ENCODE measurements around the gene BRD7. TPM values are rescaled to one million over a fixed set of nuclear protein-coding genes. Genes with fewer than 3 reads are reported as not detected.

Gene BRD7
- total and polyA plus RNA-seq, 2 of the 13 experiments (the other 11 are each of a cell fraction or from before 2014, with no cell fraction given) = 82.3 to 149 TPM

DNA sequence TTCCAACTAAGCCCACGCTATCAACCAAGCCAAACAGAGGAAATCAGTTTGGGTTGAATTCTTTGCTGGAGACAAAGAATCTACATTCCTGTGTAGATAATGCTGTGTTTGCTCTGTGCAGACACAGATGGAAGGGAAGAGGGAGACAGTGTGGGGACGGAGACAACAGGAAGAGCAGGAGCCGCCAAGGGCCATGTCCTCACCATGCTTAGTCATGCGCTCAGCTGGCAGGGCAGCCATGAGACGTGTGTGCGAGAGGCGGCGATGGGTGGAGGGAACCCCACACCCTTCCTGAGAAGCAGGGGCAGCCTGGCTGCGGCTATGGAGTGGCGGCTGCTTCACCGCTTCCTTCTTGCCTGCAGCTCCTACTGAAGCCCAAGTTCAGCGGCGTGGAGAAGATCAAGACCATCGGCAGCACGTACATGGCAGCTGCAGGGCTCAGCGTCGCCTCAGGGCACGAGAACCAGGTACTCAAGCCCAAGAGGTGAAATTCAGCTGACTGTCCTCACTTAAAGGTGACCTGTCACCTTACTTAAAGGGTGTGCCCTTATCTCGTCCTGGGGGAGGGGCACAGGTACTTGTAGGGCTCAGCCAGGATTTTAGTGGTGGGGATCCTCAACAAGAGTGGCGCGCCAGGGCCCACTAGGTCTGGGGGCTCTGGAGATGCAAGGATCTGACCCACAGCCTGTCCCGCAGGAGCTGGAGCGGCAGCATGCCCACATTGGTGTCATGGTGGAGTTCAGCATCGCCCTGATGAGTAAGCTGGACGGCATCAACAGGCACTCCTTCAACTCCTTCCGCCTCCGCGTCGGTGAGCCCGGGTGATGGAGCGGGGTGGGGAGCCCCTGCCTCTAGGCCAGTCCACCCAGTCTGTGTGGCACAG is 55.0 kb downstream of the BRD7 start (continued):
- TF ChIP-seq, protein P1, sequence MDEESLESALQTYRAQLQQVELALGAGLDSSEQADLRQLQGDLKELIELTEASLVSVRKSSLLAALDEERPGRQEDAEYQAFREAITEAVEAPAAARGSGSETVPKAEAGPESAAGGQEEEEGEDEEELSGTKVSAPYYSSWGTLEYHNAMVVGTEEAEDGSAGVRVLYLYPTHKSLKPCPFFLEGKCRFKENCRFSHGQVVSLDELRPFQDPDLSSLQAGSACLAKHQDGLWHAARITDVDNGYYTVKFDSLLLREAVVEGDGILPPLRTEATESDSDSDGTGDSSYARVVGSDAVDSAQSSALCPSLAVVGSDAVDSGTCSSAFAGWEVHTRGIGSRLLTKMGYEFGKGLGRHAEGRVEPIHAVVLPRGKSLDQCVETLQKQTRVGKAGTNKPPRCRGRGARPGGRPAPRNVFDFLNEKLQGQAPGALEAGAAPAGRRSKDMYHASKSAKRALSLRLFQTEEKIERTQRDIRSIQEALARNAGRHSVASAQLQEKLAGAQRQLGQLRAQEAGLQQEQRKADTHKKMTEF (CRISPR knock-in tag; IDR thresholded peaks at IDR 0.05) = peak; percentile 68; the same call in 1 of the 2 replicates
- peak; percentile 74 for TF ChIP-seq RARA (CRISPR knock-in tag; IDR thresholded peaks at IDR 0.05)
- TF ChIP-seq, protein P2, sequence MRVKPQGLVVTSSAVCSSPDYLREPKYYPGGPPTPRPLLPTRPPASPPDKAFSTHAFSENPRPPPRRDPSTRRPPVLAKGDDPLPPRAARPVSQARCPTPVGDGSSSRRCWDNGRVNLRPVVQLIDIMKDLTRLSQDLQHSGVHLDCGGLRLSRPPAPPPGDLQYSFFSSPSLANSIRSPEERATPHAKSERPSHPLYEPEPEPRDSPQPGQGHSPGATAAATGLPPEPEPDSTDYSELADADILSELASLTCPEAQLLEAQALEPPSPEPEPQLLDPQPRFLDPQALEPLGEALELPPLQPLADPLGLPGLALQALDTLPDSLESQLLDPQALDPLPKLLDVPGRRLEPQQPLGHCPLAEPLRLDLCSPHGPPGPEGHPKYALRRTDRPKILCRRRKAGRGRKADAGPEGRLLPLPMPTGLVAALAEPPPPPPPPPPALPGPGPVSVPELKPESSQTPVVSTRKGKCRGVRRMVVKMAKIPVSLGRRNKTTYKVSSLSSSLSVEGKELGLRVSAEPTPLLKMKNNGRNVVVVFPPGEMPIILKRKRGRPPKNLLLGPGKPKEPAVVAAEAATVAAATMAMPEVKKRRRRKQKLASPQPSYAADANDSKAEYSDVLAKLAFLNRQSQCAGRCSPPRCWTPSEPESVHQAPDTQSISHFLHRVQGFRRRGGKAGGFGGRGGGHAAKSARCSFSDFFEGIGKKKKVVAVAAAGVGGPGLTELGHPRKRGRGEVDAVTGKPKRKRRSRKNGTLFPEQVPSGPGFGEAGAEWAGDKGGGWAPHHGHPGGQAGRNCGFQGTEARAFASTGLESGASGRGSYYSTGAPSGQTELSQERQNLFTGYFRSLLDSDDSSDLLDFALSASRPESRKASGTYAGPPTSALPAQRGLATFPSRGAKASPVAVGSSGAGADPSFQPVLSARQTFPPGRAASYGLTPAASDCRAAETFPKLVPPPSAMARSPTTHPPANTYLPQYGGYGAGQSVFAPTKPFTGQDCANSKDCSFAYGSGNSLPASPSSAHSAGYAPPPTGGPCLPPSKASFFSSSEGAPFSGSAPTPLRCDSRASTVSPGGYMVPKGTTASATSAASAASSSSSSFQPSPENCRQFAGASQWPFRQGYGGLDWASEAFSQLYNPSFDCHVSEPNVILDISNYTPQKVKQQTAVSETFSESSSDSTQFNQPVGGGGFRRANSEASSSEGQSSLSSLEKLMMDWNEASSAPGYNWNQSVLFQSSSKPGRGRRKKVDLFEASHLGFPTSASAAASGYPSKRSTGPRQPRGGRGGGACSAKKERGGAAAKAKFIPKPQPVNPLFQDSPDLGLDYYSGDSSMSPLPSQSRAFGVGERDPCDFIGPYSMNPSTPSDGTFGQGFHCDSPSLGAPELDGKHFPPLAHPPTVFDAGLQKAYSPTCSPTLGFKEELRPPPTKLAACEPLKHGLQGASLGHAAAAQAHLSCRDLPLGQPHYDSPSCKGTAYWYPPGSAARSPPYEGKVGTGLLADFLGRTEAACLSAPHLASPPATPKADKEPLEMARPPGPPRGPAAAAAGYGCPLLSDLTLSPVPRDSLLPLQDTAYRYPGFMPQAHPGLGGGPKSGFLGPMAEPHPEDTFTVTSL (CRISPR knock-in tag; IDR thresholded peaks at IDR 0.05; ENCODE audit: borderline replicate concordance) = no peak
- TF ChIP-seq, protein P3, sequence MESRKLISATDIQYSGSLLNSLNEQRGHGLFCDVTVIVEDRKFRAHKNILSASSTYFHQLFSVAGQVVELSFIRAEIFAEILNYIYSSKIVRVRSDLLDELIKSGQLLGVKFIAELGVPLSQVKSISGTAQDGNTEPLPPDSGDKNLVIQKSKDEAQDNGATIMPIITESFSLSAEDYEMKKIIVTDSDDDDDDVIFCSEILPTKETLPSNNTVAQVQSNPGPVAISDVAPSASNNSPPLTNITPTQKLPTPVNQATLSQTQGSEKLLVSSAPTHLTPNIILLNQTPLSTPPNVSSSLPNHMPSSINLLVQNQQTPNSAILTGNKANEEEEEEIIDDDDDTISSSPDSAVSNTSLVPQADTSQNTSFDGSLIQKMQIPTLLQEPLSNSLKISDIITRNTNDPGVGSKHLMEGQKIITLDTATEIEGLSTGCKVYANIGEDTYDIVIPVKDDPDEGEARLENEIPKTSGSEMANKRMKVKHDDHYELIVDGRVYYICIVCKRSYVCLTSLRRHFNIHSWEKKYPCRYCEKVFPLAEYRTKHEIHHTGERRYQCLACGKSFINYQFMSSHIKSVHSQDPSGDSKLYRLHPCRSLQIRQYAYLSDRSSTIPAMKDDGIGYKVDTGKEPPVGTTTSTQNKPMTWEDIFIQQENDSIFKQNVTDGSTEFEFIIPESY (CRISPR knock-in tag; IDR thresholded peaks at IDR 0.05) = peak; percentile 97
- no peak for TF ChIP-seq ZNF451 (CRISPR knock-in tag; IDR thresholded peaks at IDR 0.05)
- no peak for TF ChIP-seq SOX6 (IDR thresholded peaks at IDR 0.05)
- peak; percentile 85 for TF ChIP-seq SOX6 (CRISPR knock-in tag; IDR thresholded peaks at IDR 0.05)
- TF ChIP-seq ZMYM4 (CRISPR knock-in tag; IDR thresholded peaks at IDR 0.05) = no peak
- TF ChIP-seq ZMYM3 (CRISPR knock-in tag; IDR thresholded peaks at IDR 0.05) = no peak
- TF ChIP-seq ZNF878 (CRISPR knock-in tag; IDR thresholded peaks at IDR 0.05) = no peak
- TF ChIP-seq RBM22 (optimal IDR thresholded peaks at IDR 0.05; ENCODE audit: low read length) = peak; percentile 44
- TF ChIP-seq POLR2G (IDR thresholded peaks at IDR 0.05; ENCODE audit: low read depth, low read length) = 0 out of 2 replicates have a peak, but pooled peaks have one; percentile 32
- no peak for TF ChIP-seq TGIF2 (CRISPR knock-in tag; IDR thresholded peaks at IDR 0.05)
- TF ChIP-seq ZNF644 (CRISPR knock-in tag; IDR thresholded peaks at IDR 0.05; ENCODE audit: low read depth) = 0 out of 2 replicates have a peak, but pooled peaks have one; percentile 52
- TF ChIP-seq AKAP8 (CRISPR knock-in tag; IDR thresholded peaks at IDR 0.05) = no peak
- TF ChIP-seq RFX3 (CRISPR knock-in tag; IDR thresholded peaks at IDR 0.05) = no peak
- no peak for TF ChIP-seq TOE1 (CRISPR knock-in tag; IDR thresholded peaks at IDR 0.05)
- no peak for TF ChIP-seq TBP (CRISPR knock-in tag; IDR thresholded peaks at IDR 0.05)

All from HepG2 (cell line).